ENCODE results near the gene RIN1.
"Not testable (repeated sequence)": the region's sequence is repeated elsewhere in the genome, so short reads cannot be mapped to it uniquely, and the experiment has no call there.

RIN1 gene

DNA sequence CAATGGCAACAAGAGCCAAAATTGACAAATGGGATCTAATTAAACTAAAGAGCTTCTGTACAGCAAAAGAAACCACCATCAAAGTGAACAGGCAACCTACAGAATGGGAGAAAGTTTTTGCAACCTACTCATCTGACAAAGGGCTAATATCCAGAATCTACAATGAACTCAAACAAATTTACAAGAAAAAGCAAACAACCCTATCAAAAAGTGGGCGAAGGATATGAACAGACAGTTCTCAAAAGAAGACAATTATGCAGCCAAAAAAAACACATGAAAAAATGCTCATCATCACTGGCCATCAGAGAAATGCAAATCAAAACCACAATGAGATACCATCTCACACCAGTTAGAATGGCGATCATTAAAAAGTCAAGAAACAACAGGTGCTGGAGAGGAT lies 15.9 kb downstream of the RIN1 start:
- not testable (repeated sequence) for DNase-seq (ENCODE audit: low read depth in 2 of 2)

DNA sequence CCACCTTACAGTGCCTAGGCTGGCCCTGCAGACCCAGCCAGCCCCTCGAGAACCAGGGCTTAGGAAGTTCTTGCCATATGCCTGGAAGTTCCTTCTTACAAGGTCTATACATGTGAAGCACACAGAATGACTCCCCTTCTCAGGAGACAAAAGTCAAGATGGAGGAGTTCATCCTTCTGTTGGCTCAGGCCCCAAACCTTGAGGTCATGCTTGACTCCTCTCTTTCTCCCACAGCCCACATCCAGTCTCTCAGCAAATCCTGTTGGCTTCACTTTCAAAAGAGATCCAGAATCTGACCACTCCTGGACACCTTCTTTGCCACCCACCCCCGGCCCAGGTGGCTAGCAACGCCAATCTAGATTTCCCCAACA lies 17.6 kb downstream of the RIN1 start:
- no peak for DNase-seq (ENCODE audit: low read depth in 2 of 2)

DNA sequence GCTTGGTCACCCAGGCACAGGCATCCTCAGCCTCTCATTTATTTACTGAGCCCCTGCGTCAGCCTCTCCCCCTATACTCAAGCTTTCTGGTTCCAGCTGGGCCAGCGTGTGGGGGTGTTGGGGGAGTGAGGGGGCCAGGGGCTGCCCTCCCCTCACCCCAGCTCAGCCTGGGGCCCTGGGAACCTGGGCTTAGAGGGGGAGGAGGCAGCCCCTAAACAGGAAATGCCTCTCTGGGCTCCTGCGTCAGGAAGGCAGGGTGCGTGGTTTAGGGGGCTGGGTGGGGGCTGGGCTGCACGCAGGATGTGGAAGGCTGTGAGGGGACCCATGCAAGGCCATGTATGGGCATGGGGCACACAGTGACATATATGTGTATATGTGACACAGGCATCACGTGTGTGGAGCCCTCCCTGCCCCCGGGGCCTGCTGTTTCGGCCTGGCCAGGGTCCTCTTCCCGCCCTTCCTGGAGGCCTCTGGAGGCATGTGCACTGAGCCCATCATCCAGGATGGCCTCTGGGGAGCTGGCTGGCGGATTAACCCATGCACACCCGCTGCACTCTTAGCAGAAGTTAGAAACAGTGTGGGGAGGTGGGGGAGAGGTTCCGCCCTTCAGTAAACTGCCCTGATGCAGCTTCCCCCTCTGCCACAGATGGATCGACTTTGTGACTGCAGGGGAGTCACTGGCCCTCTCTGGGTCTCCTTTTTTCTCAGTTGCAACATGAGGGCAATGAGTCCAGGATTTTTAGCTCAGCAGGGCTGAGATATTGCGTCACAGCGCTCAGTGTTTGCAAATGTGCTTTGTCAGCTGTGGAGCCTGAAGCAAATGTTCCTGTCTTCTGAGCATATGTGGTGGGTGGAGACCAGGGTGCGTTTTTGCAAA lies 18.3 kb downstream of the RIN1 start:
- no peak for DNase-seq (ENCODE audit: low read depth in 2 of 2)

DNA sequence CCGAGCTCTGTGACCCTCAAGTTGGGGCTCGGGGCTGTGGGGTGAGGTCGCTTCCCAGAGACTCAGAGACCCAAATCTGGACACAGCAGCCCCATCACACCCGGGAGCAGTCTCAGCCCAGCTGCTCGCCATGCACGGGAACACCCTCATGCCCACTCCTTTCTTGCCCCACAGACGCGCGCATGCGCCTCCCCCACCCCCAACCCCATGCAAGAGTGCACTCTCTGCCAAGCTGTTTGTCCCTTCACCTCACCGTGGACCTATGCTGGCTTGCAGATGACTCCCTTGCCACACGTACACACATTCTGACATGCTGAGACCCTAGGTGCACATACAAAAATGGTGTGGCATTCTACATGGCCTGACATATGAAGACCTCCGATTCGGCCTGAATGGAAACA lies 18.9 kb downstream of the RIN1 start:
- DNase-seq (ENCODE audit: low read depth in 2 of 2) = peak in 1 of 2 donors; percentile 14

DNA sequence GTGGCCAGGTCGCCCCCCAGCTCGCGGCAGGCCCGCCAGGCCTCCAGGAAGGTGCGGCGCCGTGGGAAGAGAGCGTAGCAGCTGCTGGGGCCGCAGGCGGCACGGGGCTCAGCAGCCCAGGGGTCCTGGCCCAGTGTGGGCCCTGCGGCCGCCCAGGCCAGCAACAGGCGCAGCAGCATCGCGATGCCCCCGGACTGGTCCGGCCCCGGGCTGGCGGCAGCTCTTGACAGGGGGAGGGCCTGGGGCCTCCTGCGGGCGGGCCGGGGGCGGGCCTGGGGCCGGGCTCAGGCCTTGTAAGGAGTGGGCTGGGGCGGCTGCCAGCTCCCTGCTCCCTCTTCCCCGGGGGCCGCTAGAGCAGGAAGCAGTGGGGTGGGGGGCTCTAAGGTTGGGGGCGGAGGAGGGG lies 19.4 kb downstream of the RIN1 start, which contains the start of gene CD248:
Gene CD248, minus strand, starts transcription at position 196 of the 403 bp plus-strand sequence. Its CDS starts 17 bp downstream, at position 179.
- DNase-seq (ENCODE audit: low read depth in 2 of 2) = no peak

DNA sequence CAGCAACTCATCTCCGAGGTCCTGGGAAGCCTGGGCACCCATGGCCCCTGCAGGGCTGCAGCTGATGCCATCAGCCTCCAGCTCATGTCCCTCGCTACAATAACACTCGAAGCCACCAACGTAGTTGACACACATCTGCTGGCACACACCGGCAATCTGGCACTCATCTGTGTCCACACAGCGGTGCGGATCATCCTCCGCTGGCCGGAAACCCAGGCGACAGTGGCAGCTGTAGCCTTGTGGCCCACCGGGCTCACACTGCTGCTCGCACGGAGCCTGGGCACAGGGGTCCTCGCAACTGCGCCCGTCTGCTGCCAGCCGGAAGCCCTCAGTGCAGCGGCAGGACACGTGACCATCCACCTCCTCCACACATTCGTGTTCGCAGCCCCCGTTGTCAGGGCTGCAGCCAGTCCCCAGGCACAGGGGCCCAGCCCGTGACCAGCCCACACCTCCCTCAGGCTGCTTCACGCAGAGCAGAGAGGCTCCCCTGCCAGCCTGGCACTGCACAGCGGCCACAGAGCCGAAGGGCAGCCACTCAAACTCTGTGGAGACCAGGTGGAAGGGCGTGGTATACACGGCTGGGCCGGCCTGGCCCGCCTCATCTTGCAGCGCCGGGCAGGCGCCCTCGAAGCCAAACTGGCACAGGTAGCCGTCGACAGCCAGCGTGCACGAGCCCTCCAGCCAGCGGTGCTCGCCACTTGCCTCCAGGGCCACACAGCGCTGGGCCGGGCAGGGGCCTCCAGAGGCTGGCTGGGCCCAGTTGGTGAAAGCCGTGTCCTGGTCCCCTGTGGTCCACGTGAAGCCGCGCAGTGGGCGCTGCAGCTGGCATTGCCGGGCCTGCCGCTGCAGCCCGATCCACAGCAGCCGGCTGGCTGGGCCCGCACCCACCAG lies 20.1 kb downstream of the RIN1 start:
- no peak for DNase-seq (ENCODE audit: low read depth in 2 of 2)

DNA sequence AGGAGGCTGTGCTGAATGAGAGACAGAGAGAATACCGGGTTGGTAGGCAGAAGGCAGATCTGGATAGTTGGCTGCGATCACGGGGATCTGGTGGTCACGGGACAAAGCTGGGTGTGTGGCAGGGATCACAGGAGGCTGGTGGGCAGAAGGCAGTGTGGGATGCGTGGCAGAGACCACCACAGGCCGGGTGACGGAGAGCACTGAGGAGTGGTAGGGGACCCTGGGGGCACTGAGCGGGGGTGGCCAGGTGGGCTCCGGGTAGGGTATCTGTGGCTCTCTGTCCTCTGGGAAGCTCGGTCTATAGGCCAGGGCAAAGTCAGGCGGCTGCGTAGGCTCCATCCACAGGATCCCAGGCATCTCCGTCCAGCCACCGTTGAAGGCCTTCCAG lies 20.7 kb downstream of the RIN1 start:
- no peak for DNase-seq (ENCODE audit: low read depth in 2 of 2)

DNA sequence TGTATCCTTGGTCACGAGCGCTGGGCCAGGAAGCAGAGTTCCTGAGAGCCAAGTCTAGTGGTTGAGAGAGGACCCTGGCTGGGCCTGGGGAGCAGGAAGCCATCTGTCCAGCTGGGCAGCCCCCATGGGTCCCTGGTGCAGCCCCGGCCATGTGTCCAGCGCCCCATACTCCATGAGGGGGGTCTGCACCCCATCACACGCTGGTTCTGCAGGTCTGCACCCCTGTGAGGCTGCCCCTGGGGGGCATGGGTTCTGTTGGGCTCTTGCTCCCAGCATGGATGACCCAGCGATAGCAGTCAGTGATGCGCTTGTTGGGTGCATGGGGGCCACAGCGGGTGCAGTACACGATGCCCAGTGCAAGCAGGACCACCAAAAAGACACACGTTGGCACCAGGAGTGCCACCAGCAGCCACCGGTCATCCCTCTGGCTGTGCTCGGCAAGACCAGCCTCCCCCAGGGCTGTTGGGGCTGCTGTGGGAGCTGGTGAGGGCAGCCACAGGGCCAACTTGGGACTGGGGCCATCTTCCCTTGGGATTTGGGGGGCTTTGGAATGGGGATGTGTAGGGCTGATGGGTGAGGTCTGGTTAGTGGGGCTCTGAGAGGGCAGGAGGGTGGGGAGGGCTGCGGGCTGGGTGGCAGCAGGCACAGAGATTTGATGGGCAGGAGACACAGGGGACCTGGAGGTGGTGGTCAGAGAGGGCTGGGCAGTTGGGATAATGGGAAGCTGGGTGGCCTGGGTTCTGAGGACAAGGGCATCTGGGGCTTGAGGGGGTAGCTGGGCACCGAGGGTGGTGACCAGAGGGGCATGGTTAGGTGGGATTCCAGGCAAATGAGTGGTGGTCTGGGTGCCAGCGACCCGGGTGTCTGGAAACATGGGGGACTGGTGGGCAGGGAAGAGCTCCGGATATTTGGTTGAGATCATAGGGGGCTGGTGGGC lies 21.4 kb downstream of the RIN1 start:
- DNase-seq (ENCODE audit: low read depth in 2 of 2) = no peak

DNA sequence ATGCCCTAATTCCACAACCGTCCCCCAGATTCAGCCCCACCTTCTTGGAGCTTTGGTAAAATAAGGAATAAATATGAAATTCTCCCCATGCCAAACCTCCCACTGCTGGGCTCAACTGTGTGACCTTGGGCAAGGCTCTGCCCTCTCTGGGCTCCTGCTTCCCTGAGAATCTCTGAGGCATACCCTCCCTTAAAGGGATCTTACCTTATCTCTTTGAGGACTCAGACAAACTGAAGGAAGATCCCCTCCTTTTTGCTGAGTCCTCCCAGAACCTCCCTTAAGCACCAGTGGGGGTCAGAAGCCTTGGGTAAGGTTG lies 22.1 kb downstream of the RIN1 start:
- DNase-seq (ENCODE audit: low read depth in 2 of 2) = no peak

DNA sequence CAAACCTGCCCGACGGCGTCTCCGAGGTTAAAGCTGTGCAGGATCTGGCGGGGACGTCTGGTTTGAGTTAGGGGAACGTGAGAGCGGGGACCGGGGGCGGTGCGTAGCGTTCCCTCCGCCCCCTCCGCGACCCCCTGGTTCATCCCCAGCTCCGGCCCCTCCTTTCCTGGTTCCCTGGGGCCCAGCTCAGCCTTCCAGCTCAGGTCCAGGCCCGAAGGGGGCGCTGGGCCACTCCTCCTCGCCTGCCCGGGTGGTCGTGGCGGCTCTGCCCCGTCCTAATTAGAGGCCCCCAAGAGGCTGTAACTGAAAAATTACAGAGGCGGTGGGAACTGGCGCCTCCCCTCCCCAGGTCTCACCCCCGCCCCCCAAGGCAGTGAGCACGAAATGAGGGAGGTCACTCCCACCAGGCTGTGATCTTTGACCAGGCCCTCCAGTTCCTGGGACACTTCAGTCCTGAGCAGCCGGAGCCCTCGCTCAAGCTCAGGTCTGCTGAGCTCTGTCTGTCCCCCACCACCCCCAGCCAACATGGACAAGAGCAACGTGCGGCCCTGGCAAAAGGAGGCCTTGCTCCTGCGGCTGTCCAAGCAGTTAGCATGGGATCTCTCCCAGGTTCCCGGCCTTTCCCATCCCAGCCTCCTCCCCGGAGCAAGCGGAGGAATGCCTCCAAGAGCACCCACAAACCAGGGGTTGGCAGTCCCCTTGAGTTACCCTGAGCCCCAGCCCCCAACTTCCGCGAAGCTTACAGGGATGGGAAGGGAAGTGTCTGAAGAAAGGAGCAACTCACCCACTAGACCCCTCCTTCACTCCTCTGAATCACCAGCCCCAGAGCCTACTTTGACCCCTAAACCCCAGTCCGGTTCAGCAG lies 22.7 kb downstream of the RIN1 start:
- no peak for DNase-seq (ENCODE audit: low read depth in 2 of 2)

DNA sequence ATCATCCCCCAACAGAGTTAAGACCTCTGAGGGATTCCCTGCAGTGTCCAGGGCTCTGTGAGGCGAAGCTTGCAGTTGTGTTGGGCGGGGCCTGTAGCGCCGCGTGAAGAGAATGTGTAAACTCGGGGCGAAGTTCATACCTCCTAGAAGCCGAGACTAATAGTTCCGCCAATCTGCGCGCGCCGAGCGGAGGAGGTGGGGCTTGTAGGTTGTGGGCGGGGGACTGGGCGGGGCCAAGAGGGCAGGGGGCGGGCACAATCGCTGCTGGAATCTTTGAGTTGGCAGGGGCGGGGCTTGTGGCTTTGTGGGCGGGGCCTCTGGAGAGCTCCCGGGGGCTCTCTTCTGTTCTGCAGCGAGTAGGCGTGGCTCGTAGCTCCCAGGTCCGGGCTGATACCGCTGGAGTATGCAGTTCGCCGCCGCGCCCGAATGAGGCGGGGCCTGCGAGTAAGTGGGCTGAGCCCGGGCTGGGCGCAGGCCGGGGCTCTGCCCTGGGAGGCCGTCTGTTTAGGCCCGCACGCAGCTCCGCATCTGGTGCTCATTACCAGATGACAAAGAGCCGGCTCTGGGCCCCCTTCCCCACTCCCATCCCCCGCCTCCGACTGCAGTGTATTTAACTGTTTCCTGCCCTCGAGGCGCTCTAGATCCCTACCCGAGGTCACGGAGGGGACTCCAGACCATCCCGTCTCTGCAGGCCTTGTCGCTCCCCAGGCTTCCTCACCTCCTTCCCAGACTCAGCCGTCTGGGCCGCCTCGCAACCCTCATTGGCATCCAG lies 23.5 kb downstream of the RIN1 start:
- DNase-seq (ENCODE audit: low read depth in 2 of 2) = peak; percentile 97 to 98

DNA sequence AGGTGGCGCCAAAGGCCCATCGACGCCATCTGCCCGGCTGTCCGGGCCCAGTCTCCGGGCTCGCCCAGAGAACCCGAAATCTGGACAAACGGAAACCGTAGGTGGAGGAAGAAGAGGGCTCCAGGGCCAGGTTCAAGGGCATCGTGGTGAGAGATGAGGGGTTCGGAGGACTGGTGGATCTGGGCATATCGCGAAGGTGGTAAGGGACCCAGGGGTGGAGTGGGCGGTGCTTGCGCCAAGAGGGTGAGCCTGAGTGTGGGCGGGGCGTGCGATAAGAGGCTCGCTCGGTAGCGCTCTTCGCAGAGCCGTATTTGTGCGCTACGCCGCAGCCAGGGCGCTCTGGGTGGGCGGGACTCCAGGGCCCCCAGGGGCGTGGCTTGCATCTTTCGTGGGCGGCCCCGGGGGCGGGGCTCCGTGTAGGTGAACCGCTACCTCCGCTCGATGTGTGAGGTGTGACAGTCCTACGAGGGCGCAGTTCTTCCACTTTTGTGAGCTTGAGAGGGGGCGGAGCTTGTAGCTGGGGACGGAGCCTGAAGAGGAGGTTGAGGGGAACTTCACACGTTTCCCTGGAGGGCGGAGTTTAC lies 24.2 kb downstream of the RIN1 start:
- DNase-seq (ENCODE audit: low read depth in 2 of 2) = peak; percentile 96 to 99

DNA sequence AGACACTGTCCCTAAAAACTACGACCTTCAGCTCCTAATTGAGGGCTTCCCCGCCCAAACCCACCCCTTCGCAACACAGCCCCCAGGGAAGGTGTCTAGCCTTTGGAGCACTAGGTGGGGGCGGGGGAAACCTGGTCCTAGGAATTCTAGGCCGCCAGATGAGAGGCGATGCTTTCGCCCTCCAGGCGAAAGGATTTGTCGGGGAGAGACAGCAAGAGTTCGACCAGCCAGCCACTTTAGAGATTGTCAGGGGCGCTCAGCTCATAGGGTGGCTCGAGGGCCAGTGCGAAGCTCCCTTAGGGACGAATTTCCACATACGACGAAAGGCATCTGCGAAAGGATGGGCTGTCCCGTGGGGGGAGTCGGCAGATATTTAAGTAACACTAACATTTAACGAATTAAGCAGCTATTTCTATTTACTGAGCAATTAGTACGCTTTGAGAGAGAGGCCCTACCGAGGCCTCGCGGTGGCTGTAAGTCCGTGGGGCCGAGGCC lies 24.7 kb downstream of the RIN1 start:
- DNase-seq (ENCODE audit: low read depth in 2 of 2) = no peak

DNA sequence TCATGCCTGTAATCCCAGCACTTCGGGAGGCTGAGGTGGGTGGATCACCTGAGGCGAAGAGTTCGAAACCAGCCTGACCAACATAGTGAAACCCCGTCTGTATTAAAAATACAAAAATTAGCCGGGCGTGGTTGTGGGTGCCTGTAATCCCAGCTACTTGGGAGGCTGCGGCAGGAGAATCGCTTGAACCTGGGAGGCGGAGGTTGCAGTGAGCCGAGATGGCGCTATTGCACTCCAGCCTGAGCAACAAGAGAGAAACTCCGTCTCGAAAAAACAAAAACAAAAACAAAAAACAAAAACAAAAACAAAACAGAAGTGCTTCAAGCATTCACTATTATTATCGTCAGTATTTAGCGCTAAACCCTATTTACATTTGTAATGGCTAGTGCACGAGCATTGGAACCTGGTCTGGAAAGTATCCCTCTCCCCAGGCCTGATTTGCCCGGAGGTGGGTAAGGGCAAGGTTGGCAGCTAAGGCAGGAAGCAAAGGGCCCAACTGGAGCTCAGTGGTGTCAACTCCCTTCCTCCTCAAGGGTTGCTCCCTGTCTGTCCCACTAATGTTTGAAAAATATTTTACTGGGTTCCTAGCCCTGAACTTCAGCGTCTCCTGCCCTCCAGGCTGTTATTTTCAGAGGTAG lies 25.3 kb downstream of the RIN1 start:
- DNase-seq (ENCODE audit: low read depth in 2 of 2) = not testable (repeated sequence)

DNA sequence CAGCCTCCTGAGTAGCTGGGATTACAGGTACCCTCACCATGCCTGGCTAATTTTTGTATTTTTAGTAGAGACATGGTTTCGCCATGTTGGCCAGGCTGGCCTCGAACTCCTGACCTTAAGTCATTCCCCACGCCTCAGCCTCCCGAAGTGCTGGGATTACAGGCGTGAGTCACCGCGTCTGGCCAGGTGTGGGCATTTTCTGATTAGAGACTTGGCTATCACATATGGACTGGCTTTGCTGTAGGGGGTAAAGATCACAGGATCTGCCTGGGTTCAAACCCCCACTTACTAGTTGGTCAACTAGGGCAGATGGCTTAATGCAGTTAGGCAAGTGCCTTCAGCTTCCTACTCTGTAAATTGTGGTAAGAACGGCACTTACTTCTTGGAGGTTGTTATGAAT lies 25.9 kb downstream of the RIN1 start:
- no peak for DNase-seq (ENCODE audit: low read depth in 2 of 2)

DNA sequence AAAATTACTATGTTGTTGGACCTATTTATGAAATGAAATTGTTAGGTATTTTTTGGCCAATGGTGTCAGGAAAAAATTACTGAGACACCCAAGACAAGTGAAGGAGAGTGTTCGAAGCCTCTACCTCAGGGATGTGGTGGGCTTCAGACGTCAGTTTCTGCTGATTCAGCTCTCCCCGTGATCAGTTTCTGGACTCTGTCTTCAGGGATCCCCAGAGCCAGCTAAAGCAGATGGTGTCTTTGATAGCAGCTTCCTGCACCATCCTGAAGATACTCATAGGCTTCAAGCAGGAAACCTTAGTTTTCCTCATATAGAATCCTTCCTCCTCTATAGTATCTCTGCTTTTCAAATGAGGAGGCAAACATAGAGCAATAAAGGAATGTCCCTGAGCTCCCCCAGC lies 26.8 kb downstream of the RIN1 start:
- no peak for DNase-seq (ENCODE audit: low read depth in 2 of 2)

DNA sequence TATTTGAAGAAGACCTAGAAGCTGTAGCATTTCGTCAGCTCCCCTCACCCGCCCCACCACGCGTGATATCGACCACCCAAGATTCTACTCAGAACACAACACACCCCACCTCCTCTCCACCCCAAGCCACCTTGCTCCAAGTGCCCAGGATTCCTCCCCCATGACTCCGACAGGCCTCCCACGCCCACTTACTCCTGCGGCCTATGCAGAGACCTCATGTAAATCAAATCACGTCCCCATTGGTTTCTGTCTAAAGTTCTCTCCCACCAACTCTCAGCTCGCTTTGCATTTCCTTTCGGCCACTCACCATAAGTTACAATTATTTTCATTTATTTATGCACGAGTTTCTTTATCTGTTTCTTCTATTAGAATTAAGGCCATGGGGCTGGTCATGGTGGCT lies 33.6 kb downstream of the RIN1 start:
- DNase-seq (ENCODE audit: low read depth in 2 of 2) = no peak

DNA sequence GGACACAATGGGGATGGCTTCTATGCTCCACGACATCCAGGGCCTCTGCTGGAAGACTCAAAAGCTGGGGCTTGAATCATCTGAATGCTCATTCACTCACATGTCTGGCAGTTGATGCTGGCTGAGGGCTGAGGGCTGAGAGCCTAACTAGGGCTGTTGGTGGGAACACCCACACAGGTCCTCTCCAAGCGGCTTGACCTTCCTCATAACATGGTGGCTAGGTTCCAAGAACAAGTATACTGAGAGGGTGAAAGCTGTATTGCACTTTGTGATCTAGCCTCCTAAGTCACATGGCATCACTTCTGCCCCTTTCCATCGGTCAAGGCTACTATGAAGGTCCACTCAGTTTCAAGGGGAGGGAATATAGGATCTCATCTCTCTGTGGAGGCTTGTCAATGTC lies 37.0 kb downstream of the RIN1 start:
- DNase-seq (ENCODE audit: low read depth in 2 of 2) = no peak

DNA sequence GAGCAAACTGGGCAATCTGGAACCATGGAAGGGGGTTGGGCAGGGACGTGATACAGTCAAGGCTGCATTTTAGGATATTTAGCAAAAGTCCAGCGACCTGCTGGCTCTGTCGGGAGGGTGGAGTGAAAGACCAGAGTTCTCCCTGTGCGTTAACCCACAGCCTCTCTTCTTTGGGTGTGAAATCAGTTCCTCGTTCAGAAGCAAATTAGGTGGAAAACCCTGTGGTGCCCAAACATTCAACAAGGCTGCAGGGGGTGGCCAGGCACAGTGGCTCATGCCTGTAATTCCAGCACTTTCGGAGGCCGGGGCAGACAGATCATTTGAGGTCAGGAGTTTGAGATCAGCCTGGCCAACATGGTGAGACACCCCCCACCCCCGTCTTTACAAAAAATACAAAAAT lies 38.6 kb downstream of the RIN1 start:
- DNase-seq (ENCODE audit: low read depth in 2 of 2) = no peak

Data from stimulated activated CD4-positive, alpha-beta T cell treated with anti-CD3 and anti-CD28 coated beads, Interleukin-1b, Interleukin-23, amount 100 ng/mL, for 4 hours (primary cell).